Measurements from ENCODE around the gene DYNC2I2. TPM values are rescaled to one million over a fixed set of nuclear protein-coding genes. Genes with fewer than 3 reads are reported as not detected.

DYNC2I2 gene
- total and polyA plus RNA-seq, 2 experiments from 2014 or later = 48.7 to 78.3 TPM

GRCh38 chr9:128636556-128637530 lies 19.8 kb downstream of the DYNC2I2 start:
- H3K9me2 ChIP-seq (ENCODE audit: insufficient read depth) = no peaks in the 10 kb centered on the region
- H2AFZ ChIP-seq = no peak overlapping the region
- no peak for ATAC-seq
- TF ChIP-seq JUNB (IDR thresholded peaks at IDR 0.05; ENCODE audit: unreplicated experiment) (no peak), ZNF331 (CRISPR knock-in tag; IDR thresholded peaks at IDR 0.05; ENCODE audit: low read depth) (no peak), EZH2phosphoT487 (IDR thresholded peaks at IDR 0.05; ENCODE audit: unreplicated experiment) (no peak), EZH2 (IDR thresholded peaks at IDR 0.05; ENCODE audit: low read depth, unreplicated experiment) (no peak), CREB1 (CRISPR knock-in tag; IDR thresholded peaks at IDR 0.05; ENCODE audit: low read depth) (no peak), NANOG (IDR thresholded peaks at IDR 0.05; ENCODE audit: borderline replicate concordance) (no peak), POLR2AphosphoS5 (IDR thresholded peaks at IDR 0.05; ENCODE audit: low read depth) (no peak), ZNF462 (CRISPR knock-in tag; IDR thresholded peaks at IDR 0.05) (no peak), ZNF114 (CRISPR knock-in tag; IDR thresholded peaks at IDR 0.05) (no peak), REST (IDR thresholded peaks at IDR 0.05; ENCODE audit: unreplicated experiment) (no peak), STAT1 (IDR thresholded peaks at IDR 0.05; ENCODE audit: unreplicated experiment) (no peak)
- TF ChIP-seq, protein P1, sequence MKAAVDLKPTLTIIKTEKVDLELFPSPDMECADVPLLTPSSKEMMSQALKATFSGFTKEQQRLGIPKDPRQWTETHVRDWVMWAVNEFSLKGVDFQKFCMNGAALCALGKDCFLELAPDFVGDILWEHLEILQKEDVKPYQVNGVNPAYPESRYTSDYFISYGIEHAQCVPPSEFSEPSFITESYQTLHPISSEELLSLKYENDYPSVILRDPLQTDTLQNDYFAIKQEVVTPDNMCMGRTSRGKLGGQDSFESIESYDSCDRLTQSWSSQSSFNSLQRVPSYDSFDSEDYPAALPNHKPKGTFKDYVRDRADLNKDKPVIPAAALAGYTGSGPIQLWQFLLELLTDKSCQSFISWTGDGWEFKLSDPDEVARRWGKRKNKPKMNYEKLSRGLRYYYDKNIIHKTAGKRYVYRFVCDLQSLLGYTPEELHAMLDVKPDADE (IDR thresholded peaks at IDR 0.05) = no peak
- TF ChIP-seq, protein P2, sequence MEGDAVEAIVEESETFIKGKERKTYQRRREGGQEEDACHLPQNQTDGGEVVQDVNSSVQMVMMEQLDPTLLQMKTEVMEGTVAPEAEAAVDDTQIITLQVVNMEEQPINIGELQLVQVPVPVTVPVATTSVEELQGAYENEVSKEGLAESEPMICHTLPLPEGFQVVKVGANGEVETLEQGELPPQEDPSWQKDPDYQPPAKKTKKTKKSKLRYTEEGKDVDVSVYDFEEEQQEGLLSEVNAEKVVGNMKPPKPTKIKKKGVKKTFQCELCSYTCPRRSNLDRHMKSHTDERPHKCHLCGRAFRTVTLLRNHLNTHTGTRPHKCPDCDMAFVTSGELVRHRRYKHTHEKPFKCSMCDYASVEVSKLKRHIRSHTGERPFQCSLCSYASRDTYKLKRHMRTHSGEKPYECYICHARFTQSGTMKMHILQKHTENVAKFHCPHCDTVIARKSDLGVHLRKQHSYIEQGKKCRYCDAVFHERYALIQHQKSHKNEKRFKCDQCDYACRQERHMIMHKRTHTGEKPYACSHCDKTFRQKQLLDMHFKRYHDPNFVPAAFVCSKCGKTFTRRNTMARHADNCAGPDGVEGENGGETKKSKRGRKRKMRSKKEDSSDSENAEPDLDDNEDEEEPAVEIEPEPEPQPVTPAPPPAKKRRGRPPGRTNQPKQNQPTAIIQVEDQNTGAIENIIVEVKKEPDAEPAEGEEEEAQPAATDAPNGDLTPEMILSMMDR (conservative IDR thresholded peaks at IDR 0.05; ENCODE audit: low read depth in 2 of 2) = no peak
- Mint-ChIP-seq H3K9me3 (no peaks in the 10 kb centered on the region), H3K36me3 (ENCODE audit: low read depth) (peaks cover 43% of the 10 kb centered on the region), H3K27ac (no peak overlapping the region), H3K27me3 (ENCODE audit: insufficient read depth, low read depth, poor library complexity) (peaks cover 16% of the 10 kb centered on the region), H3K4me3 (no peak overlapping the region), H3K4me1 (peaks cover 6% of the 10 kb centered on the region)
- H3K79me2 ChIP-seq (replicated peaks; ENCODE audit: insufficient read depth) = no peaks in the 10 kb centered on the region
- peak overlapping the region; percentile 84; the same call in 1 of the 2 replicates for H3K27ac ChIP-seq (ENCODE audit: low read depth)
- no peaks in the 10 kb centered on the region; the same call in 1 of the 2 replicates for H3F3A ChIP-seq (replicated peaks; ENCODE audit: low read depth)
- no peaks in the 10 kb centered on the region for H3K27me3 ChIP-seq (ENCODE audit: insufficient read depth)
- H3K4me2 ChIP-seq = peak overlapping the region; percentile 60; the same call in 1 of the 2 replicates
- no peak for DNase-seq (ENCODE audit: low spot score)
- H4K20me1 ChIP-seq (replicated peaks; ENCODE audit: insufficient read depth) = no peaks in the 10 kb centered on the region; the same call in none of the 2 replicates
- H3K4me3 ChIP-seq = no peak overlapping the region
- 0 out of 2 replicates have a peak, but pooled peaks cover 8% of the 10 kb centered on the region for H3K4me1 ChIP-seq (ENCODE audit: insufficient read depth)
- peaks cover 15% of the 10 kb centered on the region for H3K36me3 ChIP-seq (ENCODE audit: insufficient read depth)
